OCI-M1 (cell line): Measurements from ENCODE around the gene MMD2.

ENCODE experiments used
- DNase-seq: peaks from one replicate; lab custom pipeline; 2025; lab: John Stamatoyannopoulos, UW

Gene MMD2

DNA sequence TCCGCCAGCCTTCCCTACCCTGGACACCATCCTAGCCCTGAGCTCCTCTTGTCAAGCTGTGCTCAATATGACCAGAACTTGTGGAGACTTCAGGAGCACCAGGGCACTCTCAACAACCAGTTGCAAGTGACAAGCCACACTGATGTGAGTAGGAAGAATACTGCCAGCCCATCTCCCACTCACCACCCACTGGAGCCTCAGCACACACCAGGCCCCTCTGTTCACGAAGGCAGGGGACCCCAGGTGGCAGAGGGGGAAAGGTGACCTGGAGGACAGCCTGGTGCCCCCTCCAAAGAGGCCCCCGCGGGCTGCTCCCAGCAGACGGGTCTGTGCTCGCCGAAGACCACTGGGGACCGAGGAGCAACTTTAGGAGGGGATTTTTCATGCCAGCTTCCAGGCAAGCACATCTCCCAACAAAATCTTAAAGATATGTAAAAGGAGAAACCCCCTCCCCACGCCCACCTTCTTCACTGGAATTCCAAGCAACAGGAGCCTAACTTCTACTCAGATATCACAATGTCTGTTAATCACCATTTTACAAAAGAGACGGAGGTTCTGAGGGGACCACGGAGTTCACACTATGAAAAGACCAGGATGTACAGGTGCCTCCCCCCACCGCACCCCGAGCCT, 1.0 kb downstream of the MMD2 start:
- no peak for DNase-seq

DNA sequence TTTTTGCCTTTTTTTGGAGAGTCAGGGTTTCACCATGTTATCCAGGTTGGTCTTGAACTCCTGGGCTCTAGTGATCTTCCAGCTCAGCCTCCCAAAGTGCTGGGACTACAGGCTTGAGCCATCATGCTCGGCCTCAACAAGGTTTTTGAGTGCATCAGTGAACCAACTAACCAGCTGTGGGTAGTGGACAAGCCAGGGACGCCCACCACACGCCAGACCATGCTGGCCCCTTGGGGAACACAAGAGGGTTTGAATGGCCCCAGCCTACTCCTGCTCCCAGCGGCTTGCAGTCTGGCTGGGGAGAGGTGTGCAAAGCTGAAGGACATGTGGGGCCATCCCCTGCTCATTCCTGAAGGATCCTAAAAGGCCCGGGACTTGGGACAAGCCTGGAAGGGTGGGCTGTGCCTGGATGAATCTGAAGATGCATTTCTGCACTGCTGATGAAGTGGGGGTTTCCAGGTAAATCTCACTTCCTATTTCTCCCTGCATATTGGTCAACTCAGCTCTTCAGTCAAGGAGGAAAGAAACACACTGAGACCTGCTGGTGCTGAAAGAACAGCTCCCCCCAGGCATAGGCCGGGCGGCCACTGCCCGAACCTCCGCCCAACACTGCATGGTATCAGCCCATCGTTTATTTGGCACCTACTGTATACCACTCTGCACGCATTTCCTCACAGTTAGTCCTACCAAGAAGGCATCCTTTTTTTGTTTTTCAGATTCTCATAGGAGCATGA, 6.9 kb downstream of the MMD2 start:
- DNase-seq, result peak; percentile 19

DNA sequence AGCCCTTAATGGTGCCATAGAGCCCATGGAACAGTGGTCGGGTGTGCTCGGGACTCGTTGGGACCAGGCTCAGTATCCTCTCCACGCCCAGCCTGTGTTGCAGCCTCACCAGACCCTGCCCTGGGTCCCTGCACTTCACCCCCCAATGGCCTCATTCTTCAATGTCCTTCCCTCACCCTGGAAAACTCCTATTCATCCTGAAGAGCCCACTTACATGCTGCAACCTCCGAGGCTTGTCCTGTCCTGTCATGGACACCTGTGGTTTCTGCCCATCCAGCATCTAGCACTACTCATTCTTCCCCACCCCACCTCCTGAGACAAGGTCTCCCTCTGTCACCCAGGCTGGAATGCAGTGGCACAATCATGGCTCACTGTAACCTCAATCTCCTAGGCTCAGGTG, 7.7 kb downstream of the MMD2 start:
- no peak for DNase-seq

DNA sequence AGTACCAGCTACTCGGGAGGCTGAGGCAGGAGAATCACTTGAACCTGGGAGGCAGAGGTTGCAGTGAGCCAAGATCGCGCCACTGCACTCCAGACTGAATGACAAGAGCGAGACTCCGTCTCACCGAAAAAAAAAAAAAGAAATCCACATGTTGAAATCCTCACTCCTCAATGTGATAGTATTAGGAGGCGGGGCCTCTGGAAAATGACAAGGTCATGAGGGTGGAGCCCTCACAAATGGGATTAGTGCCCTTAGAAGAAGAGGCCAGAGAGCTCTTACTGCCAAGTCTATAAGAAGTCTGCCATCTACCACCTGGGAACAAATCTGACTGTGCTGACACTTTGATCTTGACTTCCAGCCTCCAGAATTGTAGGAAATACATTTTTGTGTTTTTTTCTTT, 10.6 kb downstream of the MMD2 start:
- DNase-seq, result no peak

DNA sequence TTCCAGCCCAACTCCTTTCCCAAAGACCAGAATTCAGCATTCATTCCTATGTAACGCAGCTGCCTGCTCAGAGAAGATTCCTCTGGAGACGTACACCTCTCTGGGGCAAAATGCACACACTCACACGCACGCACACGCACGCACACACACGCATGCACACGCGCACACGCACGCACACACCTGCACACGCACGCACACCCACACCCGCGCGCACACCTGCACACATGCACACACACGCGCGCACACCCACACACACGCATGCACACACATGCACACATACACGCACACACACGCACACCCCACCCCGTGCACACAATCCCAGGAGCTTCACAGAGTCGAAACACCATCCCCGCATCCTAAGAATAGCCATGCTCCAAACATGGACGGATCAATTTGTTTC, 13.0 kb downstream of the MMD2 start:
- DNase-seq, result no peak

DNA sequence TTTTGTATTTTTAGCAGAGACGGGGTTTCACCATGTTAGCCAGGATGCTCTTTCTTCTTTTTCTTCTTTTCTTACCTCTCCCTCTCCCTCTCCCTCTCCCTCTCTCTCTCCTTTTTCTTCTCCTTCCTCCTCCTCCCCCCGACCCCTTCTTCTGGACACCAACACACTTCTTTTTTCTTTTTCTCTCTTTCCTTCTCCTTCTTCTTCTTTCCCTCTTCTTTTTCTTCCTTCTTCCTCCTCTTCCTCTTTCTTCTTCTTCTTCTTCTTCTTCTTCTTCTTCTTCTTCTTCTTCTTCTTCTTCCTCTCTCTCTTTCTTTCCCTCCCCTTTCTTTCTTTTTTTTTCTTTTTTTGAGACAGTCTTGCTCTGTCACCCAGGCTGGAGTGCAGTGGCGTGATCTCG, 14.0 kb downstream of the MMD2 start:
- no peak for DNase-seq

DNA sequence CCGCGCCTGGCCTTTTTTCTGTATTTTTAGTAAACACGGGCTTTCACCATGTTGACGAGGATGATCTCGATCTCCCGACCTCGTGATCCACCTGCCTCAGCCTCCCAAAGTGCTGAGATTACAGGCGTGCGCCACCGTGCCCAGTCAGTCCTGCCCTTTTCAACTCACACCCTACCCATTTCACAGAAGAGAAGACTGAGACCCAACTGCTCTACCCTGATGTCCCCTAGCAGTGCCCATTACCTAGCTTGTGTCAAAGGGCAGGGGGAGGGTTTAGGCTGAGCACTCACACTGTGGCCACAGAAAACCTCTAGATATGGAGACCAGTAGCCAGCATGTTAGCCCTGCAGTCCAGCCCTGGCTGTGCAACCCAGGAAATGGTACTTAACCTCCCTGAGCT, 15.7 kb downstream of the MMD2 start:
- no peak for DNase-seq

DNA sequence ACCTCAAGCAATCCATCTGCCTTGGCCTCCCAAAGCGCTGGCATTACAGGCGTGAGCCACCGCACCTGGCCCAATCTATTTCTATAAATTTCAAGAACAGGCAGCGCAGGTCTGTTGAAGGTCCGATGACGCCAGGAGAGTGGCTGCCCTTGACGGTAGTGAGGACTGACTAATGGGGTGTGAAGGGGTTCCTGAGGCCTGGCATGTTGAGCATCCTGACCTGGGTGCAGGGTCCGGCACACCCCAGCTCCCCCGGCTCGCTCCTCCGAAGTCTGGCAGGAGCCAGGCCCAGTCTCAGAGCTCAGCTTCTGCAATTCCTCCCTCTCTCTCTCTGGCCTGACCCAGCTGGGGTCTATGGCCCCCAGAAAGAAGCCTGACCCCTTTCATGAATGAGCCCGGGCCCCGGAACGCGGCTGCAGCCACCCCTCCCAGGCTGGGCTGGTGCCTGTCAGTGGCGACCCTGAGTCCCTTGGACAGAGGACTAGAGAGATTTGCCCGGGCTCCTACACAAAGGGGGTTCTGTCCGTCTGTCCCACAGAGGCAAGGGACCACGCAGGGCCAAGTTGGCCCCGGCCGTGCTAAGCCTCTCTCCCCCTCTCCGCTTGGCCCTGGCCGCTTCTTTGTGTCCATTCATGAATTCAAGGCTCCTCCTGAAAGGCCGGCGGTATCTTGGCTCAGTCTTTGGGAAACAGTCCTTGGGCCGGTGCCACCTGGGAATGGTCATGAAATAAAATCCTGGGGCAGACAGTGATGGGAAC, 18.8 kb downstream of the MMD2 start:
- DNase-seq, result no peak

DNA sequence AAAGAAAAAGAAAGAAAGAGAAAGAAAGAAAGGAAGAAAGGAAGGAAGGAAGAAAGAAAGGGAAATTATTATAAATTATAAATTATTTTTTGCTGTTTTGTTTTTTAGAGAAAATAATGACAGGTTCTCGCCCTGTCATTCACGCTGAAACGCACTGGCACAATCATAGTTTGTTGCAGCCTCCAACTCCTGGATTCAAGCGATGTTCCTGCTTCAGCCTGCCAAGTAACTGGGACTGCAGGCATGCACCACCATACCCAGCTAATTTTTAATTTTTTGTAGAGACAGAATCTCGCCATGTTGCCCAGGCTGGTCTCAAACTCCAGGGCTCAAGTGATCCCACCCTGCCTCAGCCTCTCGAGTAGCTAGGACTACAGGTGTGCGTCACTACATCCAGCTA, 21.6 kb downstream of the MMD2 start:
- no peak for DNase-seq

DNA sequence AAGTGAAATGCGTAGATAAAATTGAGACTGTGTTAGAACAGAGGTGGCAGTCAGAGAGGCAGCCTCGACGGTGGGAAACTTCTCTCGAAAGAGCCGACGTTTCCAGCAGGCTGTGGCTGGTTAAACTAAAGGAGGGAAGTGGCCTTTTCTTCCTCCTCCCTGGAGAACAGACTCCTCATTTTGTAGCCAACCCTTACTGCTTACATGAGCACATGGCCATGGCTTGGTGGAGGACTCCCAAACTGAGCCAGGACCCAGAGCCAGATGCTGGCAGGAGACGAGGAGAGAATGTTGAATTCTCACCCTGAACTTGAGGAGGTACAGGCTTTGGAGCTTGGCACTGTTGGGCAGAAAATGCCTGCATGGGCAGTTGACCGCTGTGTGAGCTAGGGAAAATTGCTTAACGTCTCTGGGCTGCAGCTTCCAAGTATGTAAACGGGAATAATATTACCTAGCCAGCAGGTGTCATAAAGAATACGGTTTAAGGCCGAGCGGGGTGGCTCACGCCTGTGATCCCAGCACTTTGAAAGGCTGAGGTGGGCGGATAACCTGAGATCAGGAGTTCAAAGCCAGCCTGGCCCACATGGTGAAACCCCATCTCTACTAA, 24.5 kb downstream of the MMD2 start:
- no peak for DNase-seq

DNA sequence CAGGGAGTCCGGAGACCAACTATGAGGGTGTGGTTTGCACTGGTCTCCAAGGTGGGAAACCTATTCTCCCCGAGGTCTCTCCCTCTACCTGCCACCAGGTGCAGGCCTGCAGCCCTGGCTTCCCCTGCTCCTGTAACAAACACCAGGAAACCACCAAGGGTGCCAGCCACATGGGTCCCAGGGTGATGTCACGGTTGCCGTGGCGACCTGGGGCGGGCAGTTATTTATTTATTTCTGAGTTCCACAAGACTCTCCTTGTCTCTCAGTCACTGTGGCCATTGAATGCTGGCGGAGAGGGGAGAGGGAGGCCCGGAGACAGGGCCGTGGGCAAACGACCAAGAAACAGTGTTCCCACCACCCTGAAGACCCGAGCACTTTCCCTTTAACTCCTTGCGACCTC, 27.0 kb downstream of the MMD2 start:
- DNase-seq, result no peak

DNA sequence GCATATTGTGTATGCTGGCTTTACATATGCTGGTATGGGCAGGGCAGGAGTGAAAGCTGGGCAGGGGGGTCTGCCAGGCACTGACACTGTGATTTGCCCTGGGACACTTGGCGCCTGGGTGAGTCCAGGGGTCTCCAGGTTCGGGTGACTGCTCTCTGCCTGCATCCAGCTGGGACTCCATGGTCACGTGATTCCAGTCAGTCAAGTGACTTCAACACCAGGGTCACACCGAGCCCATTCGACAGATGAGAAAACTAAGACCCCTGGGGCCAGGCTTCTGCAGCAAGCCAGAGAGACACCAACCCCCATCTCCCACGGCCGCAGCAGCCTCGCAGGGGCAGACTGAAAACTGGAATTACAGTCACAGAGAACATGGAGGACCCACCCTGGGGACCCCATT, 30.0 kb downstream of the MMD2 start:
- no peak for DNase-seq

DNA sequence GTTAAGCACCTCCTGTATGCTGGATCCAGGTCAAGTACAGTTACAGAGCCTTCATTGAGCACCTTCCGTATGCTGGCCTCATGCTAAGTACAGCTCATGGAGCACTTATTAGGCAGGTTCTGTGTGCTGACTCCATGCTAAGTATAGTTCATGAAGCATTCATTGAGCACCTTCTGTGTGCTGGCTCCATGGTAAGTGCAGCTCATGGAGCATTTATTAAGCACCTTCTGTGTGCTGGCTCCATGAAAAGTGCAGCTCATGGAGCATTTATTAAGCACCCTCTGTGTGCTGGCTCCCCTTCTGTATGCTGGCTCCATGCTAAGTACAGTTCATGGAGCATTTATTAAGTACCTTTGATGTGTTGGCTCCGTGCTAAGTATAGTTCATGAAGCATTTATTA, 30.5 kb downstream of the MMD2 start:
- no peak for DNase-seq

DNA sequence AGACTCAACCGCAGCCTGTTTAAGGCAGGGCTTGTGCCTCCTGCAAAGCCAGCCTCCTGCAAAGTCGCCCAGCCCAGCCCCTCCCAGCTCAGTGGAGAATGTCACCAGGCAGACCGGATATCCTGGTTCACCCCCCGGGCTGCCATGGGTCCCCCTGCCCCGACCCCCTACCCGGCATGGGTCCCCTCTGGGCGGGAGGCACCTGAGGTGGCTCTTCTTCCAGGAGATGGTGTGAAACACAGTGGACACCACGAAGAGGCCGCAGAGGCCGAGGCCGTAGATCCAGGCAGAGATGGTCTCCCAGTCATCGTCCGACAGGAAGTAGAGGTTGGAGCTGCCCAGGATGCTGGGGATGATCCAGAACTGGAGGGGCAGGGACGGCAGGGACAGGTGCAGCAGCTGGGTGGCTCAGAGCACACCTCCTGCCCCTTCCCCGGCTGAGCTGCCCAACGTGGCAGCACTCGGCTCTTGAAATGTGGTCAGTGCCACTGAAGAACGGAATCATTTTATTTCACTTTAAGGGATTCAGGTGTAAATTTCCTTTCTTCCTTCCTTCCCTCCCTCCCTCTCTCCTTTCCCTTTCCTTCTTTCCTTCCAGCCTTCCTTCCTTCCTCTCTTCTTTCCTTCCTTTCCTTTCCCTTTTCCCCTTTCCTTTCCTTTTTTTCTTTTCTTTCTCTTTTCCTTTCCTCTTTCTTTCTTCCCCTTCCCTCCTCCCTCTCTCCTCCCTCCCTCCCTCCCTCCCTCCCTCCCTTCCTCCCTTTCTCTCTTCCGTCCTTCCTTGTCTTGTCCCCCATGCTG, 38.8 kb downstream of the MMD2 start:
- no peak for DNase-seq

DNA sequence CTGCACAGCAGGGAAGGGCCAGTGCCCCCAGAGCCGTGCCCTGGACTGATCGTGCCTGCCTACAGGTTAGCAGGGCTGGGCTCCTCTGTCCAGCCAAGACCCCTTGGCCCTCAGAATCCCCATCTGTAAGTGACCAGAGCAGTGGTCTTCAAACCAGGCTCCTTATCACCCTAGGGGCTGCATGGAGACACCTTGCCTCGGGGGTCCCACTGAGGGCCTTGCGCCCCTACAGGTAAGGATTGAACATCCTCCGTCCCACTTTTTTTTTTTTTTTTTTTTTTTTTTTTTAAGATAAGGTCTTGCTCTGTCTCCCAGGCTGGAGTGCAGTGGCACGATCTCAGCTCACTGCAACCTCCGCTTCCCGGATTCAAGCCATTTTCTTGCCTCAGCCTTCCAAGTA, 42.9 kb downstream of the MMD2 start:
- no peak for DNase-seq

DNA sequence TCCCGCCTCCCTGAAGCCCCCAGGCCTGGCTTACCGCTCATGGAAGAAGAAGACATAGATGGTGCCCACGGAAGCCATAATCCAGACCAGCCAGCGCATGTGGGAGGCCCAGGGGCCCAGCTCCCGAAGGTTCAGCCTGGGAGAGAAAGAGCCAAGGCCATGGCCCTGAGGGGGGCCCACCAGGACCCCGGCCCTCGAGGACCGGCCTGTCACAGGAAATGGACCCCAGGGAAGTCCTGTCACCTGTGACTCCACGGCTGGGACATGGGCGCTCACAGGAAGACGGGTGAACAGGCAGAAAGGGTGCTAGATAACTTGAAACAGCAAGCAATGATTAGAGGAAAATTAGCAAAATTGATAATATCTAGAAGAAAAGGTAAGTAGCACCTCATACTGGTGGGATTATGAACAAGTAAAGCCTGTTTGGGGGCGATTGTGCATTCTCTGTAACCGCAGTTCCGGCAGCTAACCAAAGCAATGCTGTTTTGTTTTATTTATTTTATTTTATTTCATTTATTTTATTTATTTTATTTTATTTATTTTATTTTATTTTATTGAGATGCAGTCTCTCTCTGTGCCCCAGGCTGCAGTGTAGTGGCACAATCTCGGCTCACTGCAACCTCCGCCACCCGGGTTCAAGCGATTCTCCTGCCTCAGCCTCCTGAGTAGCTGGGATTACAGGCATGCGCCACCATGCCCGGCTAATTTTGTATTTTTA, 47.7 kb downstream of the MMD2 start:
- no peak for DNase-seq

DNA sequence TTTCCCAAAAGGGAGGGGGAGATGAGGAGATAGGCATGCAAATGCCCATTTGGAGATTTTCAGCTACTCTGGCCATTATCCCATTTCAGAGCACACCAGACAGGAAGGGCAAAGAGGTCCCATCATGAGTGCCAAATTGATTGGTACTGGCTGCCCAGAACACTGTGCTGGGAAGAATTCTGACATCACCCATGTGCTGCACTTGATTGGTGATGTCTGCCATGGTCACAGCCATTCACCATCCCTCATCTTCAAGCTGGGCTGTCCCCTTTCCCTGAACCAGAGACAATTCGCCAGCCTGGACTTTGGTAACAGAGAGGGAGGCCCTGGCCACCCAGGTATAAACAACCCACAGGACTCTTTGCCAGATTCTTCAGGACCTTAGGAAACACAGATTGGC, 52.3 kb downstream of the MMD2 start:
- no peak for DNase-seq

DNA sequence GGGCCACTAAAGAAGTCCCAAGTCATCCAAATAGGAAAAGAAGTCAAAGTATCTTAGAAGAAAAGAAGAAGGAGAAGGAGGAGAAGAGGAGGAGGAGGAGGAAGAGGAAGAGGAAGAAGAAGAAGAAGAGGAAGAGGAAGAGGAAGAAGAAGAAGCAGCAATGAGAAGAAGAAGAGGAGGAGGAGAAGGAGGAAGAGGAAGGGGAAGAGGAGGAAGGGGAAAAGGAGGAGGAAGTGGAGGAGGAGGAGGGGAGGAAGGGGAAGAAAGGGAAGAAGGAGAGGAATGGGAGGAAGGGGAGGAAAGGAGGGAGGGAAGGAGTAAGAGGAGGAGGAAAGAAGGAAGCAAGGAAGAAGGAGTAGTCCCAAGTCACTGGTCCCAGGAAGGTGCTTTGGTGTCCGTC, 53.8 kb downstream of the MMD2 start:
- DNase-seq, result no peak

DNA sequence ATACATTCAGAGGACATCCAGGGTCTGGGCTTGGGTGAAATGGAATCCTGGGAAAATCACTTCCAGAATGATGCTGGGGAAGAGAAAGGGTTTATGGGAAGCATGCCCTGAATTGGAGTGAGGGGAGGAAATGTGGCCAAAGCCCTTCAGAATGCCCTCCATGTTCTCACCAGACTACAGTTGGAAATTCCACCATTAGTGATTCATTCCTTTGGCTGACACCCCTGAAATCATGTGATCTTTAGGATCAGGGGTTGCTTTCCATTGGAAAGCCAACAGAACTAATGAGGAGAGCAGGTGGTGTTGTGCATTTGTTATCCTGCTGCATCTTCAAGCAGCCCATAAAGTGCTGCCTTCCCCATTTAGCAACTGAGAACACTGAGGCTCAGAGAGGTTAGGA, 54.6 kb downstream of the MMD2 start:
- DNase-seq, result no peak

DNA sequence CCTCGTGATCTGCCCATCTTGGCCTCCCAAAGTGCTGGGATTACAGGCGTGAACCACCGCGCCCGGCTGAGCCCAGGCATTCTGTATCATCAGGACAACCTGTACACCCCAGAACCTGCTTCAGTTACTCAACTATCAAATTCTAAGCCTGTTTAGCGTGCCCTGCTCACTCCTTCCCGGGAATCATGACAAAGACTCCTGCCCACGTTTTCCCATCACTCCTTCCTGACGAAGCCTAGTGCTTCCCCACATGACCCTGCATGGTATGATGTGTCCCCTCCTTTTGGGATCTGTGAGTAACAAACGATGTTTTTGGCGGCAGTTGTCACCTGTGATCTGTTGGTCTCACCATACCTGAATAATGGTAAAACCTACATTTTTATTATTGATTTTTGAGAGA, 63.2 kb downstream of the MMD2 start:
- no peak for DNase-seq

DNA sequence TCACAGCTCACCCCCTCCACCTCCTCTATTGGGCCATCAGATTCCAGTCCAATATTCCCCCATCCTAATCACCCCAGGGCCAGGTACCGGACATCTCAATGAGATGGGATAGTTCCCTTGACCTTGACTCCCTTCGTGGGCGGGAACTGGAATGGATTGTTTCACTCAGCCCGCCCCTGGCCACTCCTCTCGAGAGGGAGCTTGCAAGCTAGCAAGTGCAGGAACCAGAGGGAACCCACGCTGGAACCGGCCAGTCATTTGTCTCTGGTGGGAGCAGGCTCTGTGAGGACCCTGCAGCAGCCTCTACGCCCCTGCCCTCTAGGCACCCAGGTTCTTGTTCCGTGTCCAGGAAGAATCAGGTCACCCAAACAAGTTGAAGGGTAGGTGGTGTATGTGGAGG, 64.5 kb downstream of the MMD2 start:
- DNase-seq, result no peak
